BJ (cell line): ENCODE measurements around the gene DACH1. TPM values are rescaled to one million over a fixed set of nuclear protein-coding genes. Genes with fewer than 3 reads are reported as not detected.

Experiments
- CTCF ChIA-PET: fragments of 350-600 bp; formaldehyde crosslinking; extraction: SDS; loops from one replicate; lab custom pipeline; 2021; ENCODE audit warnings: antibody characterized with exemption, inconsistent platforms; lab: Yijun Ruan, JAX
- POLR2A ChIA-PET: fragments of 300-600 bp; sonication (Branson Sonifier 250); formaldehyde crosslinking; extraction: SDS; loops from one replicate; lab custom pipeline; 2021; ENCODE audit warnings: antibody characterized with exemption; lab: Charles Lee
- DNase-seq: peaks from one replicate; pipeline ENCODE4 v3.0.0-alpha.2; 2011; ENCODE audit warnings: low read depth
- H3K27me3 ChIP-seq: 2 replicates; pipeline ENCODE4 v1.6.0; 2011; ENCODE audit warnings: low read length; ENCODE audit not compliant: control insufficient read depth, insufficient read depth
- H3K36me3 ChIP-seq: 2 replicates; pipeline ENCODE4 v1.5.1; 2011; ENCODE audit warnings: low read length; ENCODE audit not compliant: control insufficient read depth, insufficient read depth
- H3K4me3 ChIP-seq: 2 replicates; pipeline ENCODE4 v1.5.1; 2011; ENCODE audit warnings: low read depth, mild to moderate bottlenecking, control low read depth, low read length
- polyA plus RNA-seq: library from polyadenylated mRNA; depleted of rRNA; stranded (reverse); fragments of >200 nt; gene quantifications from 2 replicates; pipeline ENCODE4 v1.2.3, GENCODE V29; 2011
- TF ChIP-seq, protein P1 (sequence below): IDR thresholded peaks from 2 replicates; pipeline ENCODE4 v1.5.1; 2011; ENCODE audit warnings: low read depth, mild to moderate bottlenecking, control low read depth, inconsistent platforms, low read length, moderate library complexity; ENCODE audit not compliant: insufficient read depth

DACH1 gene
- polyA plus RNA-seq, 1 experiment: 0.01 TPM

GRCh38 chr13:71829547-71829946, 37.5 kb downstream of the DACH1 start:
- no peaks in the 10 kb centered on the region for H3K36me3 ChIP-seq
- POLR2A ChIA-PET: no interaction called here
- no peak overlapping the region for H3K4me3 ChIP-seq
- CTCF ChIA-PET: no interaction called here
- no peaks in the 10 kb centered on the region for H3K27me3 ChIP-seq
- DNase-seq: no peak
- TF ChIP-seq, protein P1, sequence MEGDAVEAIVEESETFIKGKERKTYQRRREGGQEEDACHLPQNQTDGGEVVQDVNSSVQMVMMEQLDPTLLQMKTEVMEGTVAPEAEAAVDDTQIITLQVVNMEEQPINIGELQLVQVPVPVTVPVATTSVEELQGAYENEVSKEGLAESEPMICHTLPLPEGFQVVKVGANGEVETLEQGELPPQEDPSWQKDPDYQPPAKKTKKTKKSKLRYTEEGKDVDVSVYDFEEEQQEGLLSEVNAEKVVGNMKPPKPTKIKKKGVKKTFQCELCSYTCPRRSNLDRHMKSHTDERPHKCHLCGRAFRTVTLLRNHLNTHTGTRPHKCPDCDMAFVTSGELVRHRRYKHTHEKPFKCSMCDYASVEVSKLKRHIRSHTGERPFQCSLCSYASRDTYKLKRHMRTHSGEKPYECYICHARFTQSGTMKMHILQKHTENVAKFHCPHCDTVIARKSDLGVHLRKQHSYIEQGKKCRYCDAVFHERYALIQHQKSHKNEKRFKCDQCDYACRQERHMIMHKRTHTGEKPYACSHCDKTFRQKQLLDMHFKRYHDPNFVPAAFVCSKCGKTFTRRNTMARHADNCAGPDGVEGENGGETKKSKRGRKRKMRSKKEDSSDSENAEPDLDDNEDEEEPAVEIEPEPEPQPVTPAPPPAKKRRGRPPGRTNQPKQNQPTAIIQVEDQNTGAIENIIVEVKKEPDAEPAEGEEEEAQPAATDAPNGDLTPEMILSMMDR: no peak

GRCh38 chr13:71828564-71828963, 38.4 kb downstream of the DACH1 start:
- POLR2A ChIA-PET: no interaction called here
- CTCF ChIA-PET: no interaction called here
- H3K27me3 ChIP-seq: no peaks in the 10 kb centered on the region
- no peak overlapping the region for H3K4me3 ChIP-seq
- TF ChIP-seq, protein P1: no peak
- DNase-seq: no peak
- H3K36me3 ChIP-seq: no peaks in the 10 kb centered on the region

GRCh38 chr13:71828117-71828516, 38.9 kb downstream of the DACH1 start:
- ChIA-PET CTCF (no interaction called here), POLR2A (no interaction called here)
- DNase-seq: no peak
- Histone ChIP-seq H3K27me3 (no peaks in the 10 kb centered on the region), H3K36me3 (no peaks in the 10 kb centered on the region), H3K4me3 (no peak overlapping the region)
- TF ChIP-seq, protein P1: no peak

DNA sequence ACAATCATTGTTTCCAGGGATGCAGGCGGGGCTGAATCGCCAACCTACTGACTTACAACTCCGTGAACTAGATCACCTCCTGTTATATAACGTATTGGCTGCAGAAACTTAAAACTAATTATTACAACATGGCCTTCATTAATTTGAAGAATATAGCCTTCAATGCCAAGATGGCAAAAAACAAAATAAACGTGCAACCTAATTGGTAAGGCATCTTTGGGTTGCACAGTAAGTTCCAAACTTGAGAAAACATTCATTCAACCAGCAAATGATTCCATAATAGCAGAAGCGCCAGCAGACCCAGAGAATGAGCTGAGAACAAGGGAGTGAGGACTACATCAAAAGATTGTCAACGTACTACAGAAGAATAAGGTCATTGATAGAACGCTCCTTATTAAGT, 39.8 kb downstream of the DACH1 start:
- Histone ChIP-seq H3K27me3 (no peaks in the 10 kb centered on the region), H3K36me3 (no peaks in the 10 kb centered on the region), H3K4me3 (no peak overlapping the region)
- POLR2A ChIA-PET: no interaction called here
- TF ChIP-seq, protein P1: no peak
- CTCF ChIA-PET: no interaction called here
- DNase-seq: no peak

- ChIA-PET CTCF (no interaction called here), POLR2A (no interaction called here)
- no peaks in the 10 kb centered on the region for H3K36me3 ChIP-seq
- no peak overlapping the region for H3K4me3 ChIP-seq
- TF ChIP-seq, protein P1: no peak
- no peak for DNase-seq
- H3K27me3 ChIP-seq: no peaks in the 10 kb centered on the region
Measured at GRCh38 chr13:71820699-71821098, 46.3 kb downstream of the DACH1 start.
